Endothelial cell (in vitro differentiated cells): Measurements from ENCODE around the gene PRRX2. TPM values are rescaled to one million over a fixed set of nuclear protein-coding genes. Genes with fewer than 3 reads are reported as not detected.

Experiments
- DNase-seq: peaks from one replicate; pipeline ENCODE4 v3.0.0; 2021; ENCODE audit warnings: low spot score
- H3K27ac Mint-ChIP-seq: one replicate; pipeline ENCODE4 v1.8.0; 2021; ENCODE audit warnings: mixed read lengths, inconsistent platforms; ENCODE audit not compliant: unreplicated experiment
- H3K27me3 Mint-ChIP-seq: one replicate; pipeline ENCODE4 v1.8.0; 2021; ENCODE audit warnings: mild to moderate bottlenecking, moderate library complexity, mixed read lengths, inconsistent platforms; ENCODE audit not compliant: unreplicated experiment
- H3K36me3 Mint-ChIP-seq: one replicate; pipeline ENCODE4 v1.8.0; 2021; ENCODE audit warnings: mild to moderate bottlenecking, low read depth, mixed read lengths, inconsistent platforms; ENCODE audit not compliant: unreplicated experiment
- H3K4me1 Mint-ChIP-seq: one replicate; pipeline ENCODE4 v1.8.0; 2021; ENCODE audit warnings: mild to moderate bottlenecking, mixed read lengths, inconsistent platforms; ENCODE audit not compliant: unreplicated experiment
- H3K4me3 Mint-ChIP-seq: one replicate; pipeline ENCODE4 v1.8.0; 2021; ENCODE audit warnings: mild to moderate bottlenecking, mixed read lengths, inconsistent platforms; ENCODE audit not compliant: unreplicated experiment
- H3K9me3 Mint-ChIP-seq: one replicate; pipeline ENCODE4 v1.8.0; 2021; ENCODE audit warnings: mixed read lengths, inconsistent platforms; ENCODE audit not compliant: unreplicated experiment
- CTCF ChIP-seq: fragments of 200-600 bp; sonication (generic); IDR thresholded peaks from one replicate; pipeline ENCODE4 v1.5.0; 2021; ENCODE audit warnings: antibody characterized with exemption; ENCODE audit not compliant: unreplicated experiment
- total RNA-seq: library from RNA; stranded (reverse); fragmentation: NEBNext Ultra II Directional; extraction: Animal tissue kit (Norgen Biotek cat#: 25700); gene quantifications from one replicate; pipeline ENCODE4 v1.2.1, GENCODE V29; 2021; ENCODE audit not compliant: unreplicated experiment

Gene PRRX2
- total RNA-seq, 1 donor from 2014 or later: 0.21 TPM

GRCh38 chr9:129725795-129726251 is 60.4 kb downstream of the PRRX2 start:
- Mint-ChIP-seq H3K27me3 (no peaks in the 10 kb centered on the region), H3K9me3 (no peaks in the 10 kb centered on the region), H3K27ac (no peak overlapping the region), H3K4me1 (peaks cover 2% of the 10 kb centered on the region), H3K4me3 (no peak overlapping the region), H3K36me3 (no peaks in the 10 kb centered on the region)
- no peak for DNase-seq
- no peak for TF ChIP-seq CTCF

- Mint-ChIP-seq H3K27me3 (no peaks in the 10 kb centered on the region), H3K9me3 (no peaks in the 10 kb centered on the region), H3K27ac (no peak overlapping the region), H3K36me3 (no peaks in the 10 kb centered on the region), H3K4me1 (peaks cover 2% of the 10 kb centered on the region), H3K4me3 (no peak overlapping the region)
- DNase-seq: peak; percentile 79
- peak; percentile 86 for TF ChIP-seq CTCF
These were observed 61.1 kb downstream of the PRRX2 start for GRCh38 chr9:129726322-129727160.

GRCh38 chr9:129728744-129729143 is 63.3 kb downstream of the PRRX2 start:
- Mint-ChIP-seq H3K4me3 (no peak overlapping the region), H3K36me3 (no peaks in the 10 kb centered on the region), H3K4me1 (peaks cover 2% of the 10 kb centered on the region), H3K27ac (no peak overlapping the region), H3K27me3 (no peaks in the 10 kb centered on the region), H3K9me3 (no peaks in the 10 kb centered on the region)
- TF ChIP-seq CTCF: no peak
- no peak for DNase-seq

GRCh38 chr9:129731477-129732085 is 66.1 kb downstream of the PRRX2 start:
- no peak for DNase-seq
- Mint-ChIP-seq H3K27ac (no peak overlapping the region), H3K27me3 (no peaks in the 10 kb centered on the region), H3K4me1 (peaks cover 2% of the 10 kb centered on the region), H3K9me3 (no peaks in the 10 kb centered on the region), H3K4me3 (no peak overlapping the region), H3K36me3 (no peaks in the 10 kb centered on the region)
- no peak for TF ChIP-seq CTCF

- H3K9me3 Mint-ChIP-seq: no peaks in the 10 kb centered on the region
- no peak for TF ChIP-seq CTCF
- no peaks in the 10 kb centered on the region for H3K4me1 Mint-ChIP-seq
- no peak overlapping the region for H3K27ac Mint-ChIP-seq
- no peaks in the 10 kb centered on the region for H3K27me3 Mint-ChIP-seq
- no peaks in the 10 kb centered on the region for H3K36me3 Mint-ChIP-seq
- DNase-seq: no peak
- no peak overlapping the region for H3K4me3 Mint-ChIP-seq
These were observed 66.7 kb downstream of the PRRX2 start for GRCh38 chr9:129732100-129732499.
